GM18867 (cell line): ENCODE results near the gene ADGRG2.

ENCODE experiments used
- ATAC-seq: cut with Tn5 transposase; IDR thresholded peaks from one replicate; pipeline ENCODE4 v1.9.1; 2021; ENCODE audit warnings: mild to moderate bottlenecking, moderate library complexity; ENCODE audit not compliant: unreplicated experiment

Gene ADGRG2, protein sequence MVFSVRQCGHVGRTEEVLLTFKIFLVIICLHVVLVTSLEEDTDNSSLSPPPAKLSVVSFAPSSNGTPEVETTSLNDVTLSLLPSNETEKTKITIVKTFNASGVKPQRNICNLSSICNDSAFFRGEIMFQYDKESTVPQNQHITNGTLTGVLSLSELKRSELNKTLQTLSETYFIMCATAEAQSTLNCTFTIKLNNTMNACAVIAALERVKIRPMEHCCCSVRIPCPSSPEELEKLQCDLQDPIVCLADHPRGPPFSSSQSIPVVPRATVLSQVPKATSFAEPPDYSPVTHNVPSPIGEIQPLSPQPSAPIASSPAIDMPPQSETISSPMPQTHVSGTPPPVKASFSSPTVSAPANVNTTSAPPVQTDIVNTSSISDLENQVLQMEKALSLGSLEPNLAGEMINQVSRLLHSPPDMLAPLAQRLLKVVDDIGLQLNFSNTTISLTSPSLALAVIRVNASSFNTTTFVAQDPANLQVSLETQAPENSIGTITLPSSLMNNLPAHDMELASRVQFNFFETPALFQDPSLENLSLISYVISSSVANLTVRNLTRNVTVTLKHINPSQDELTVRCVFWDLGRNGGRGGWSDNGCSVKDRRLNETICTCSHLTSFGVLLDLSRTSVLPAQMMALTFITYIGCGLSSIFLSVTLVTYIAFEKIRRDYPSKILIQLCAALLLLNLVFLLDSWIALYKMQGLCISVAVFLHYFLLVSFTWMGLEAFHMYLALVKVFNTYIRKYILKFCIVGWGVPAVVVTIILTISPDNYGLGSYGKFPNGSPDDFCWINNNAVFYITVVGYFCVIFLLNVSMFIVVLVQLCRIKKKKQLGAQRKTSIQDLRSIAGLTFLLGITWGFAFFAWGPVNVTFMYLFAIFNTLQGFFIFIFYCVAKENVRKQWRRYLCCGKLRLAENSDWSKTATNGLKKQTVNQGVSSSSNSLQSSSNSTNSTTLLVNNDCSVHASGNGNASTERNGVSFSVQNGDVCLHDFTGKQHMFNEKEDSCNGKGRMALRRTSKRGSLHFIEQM

GRCh38 chrX:19121898-19122640 is at the start of gene ADGRG2:
Gene ADGRG2, minus strand, starts transcription at chrX:19122468. Its CDS starts 53,634 bp downstream, at chrX:19068834.
- ATAC-seq = no peak

GRCh38 chrX:19168609-19169008 is 46.3 kb upstream of the ADGRG2 start:
- ATAC-seq = no peak

DNA sequence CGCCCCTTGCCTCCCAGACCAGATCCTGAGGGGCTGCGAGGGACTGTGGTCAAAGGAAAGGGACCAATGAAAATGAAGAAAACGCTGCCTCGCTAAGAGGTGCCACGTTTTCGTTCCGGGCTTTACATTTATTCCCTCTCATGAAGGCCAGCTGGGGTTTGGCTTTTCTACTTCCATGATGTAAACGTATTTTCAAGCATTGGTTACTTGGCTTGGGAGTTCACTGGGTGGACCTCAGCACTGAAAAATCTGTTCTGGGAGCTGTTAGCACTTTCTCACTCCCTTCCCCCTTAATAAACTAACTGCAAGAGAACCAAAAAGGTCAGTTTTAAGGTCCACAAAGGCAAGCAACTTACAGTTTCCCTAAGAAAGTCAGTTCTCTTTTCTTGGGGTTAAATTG is 40.6 kb upstream of the ADGRG2 start:
- no peak for ATAC-seq

- ATAC-seq = no peak
These were observed 33.9 kb upstream of the ADGRG2 start for GRCh38 chrX:19156186-19156585.

- ATAC-seq = no peak
These were observed 30.5 kb upstream of the ADGRG2 start for GRCh38 chrX:19152762-19153161.

DNA sequence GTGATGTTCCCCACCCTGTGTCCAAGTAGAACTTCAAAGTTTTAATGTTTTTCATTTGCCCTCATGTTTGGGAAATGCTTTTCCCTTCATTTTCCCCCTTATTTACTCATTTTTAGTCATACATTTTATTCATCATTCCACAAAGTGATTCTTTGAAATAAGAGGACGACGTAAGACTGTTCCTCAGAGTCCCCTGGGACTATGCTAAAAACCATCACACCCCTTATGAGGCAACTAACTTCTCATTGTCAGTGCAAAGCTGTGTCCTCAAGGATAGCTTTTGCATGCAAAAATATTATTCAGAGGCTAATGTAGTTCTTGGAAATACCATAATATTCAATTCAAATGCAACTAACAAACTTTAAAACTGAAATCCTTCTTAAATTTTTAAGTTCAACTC is 14.8 kb upstream of the ADGRG2 start:
- ATAC-seq = no peak

- ATAC-seq = no peak
These were observed 11.5 kb upstream of the ADGRG2 start for GRCh38 chrX:19133784-19134183.

- no peak for ATAC-seq
These were observed 11.0 kb upstream of the ADGRG2 start for GRCh38 chrX:19133231-19133630.

- ATAC-seq = no peak
These were observed 8.4 kb upstream of the ADGRG2 start for GRCh38 chrX:19130628-19131027.

GRCh38 chrX:19129694-19130093 is 7.4 kb upstream of the ADGRG2 start:
- ATAC-seq = no peak

- no peak for ATAC-seq
These were observed 5.4 kb upstream of the ADGRG2 start for GRCh38 chrX:19127649-19128168.

DNA sequence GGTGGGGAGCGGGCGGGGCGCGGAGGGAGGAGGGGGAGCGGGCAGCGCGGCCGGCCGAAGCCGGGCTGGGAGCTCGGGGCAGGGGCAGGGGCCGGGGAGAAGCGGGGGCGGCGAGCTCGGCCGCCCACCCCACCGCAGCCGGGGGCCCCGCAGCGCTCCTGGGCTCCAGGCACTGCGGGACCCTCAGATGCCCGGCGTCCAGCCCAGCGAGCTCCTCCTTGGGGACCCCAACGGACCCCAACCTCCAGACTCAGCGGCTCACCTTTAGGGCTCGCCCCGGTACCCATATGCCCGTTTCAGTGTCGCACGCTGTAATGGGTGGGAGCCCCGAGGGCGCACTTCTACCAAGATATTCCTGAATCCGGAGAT is 357 bp upstream of the ADGRG2 start:
- ATAC-seq = no peak

DNA sequence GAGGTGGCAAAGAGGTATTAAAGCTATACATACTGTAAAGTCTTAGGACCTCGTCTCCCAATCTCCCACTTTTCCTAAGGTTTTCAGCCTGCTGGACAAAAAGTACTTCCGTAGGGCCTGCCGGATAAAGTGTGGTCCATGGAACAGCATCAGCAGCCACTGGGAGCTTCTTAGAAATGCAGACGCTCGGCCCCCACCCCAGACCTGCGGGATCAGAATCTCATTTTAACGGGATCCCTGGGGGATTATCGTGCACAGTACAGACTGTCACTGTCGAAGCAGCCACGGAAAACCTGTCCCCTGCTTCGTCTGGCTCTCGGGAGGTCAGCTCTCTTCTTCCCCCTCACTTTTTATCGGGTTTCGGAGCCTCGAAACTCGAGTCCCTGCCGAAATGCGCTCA is 802 bp downstream of the ADGRG2 start:
- ATAC-seq = no peak

DNA sequence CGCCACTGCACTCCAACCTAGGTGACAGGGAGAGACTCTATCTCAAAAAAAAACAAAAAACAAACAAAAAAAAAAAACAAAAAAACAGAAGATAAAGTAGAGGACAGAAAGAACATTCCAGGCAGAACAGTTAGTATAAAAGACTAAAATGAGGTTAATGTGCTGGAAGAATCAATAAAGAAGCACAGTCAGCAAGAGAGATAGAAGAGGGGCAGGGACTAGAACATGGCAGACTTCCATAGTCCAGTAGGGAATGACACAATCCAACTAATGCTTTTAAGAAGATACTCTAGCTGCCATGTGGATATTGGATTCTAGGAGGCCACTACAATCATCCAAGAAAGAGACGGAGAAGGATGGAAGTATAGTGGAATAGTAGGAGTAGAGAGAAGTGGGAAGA is 11.6 kb downstream of the ADGRG2 start:
- ATAC-seq = no peak

DNA sequence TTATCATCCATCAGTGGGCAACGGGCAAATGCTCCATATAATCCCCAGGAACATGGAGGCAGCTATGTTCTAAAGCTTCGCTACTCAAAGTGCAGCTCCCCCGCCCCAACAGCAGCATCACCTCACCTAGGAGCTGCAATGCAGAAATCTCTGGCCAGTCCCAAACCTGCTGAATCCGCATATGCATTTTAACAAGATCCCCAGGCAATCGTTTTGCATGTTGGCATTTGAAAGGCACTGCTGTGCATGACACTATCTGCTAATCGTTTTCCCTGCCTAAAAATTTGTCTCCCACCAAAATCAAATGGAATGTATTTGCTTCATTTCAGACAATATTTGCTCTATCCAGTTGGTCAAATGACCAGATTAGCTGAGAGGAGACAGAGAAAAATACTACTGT is 15.2 kb downstream of the ADGRG2 start:
- no peak for ATAC-seq

GRCh38 chrX:19100586-19100985 is 21.7 kb downstream of the ADGRG2 start:
- no peak for ATAC-seq

DNA sequence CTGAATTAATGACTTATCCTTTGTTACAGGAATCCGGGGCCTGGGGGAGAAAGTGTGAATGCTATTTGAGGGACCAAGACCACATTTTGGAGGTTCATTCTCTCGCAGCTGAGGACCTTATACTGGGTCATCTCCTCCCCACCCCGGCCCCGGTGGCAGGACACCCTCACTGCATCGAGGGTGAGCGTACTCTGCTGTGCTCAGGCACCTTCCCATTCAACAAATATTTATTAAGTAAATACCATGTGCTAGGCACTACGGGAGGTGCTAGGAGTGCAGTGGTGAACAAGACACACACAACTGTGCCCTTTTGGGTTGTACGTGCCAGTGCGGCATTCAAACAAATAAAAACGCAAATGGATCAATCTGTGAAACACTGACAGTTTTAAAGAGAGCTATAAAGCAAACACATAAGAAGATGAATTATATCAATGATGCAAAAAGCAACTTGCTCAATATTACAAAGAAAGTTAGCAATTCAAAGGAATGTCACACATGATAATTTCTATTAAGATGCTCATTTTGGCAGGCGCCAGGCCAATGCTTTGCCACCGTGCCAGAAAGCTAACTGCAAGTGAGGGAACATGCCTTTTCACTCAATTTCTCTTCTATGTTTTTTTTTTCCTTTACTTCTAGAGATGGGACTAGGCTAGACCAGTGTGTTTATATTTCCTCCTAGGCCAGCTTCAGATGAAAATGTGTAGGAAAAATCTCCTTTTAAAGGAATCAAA is 24.6 kb downstream of the ADGRG2 start:
- no peak for ATAC-seq

GRCh38 chrX:19096586-19096985 is 25.7 kb downstream of the ADGRG2 start:
- no peak for ATAC-seq

- no peak for ATAC-seq
These were observed 27.6 kb downstream of the ADGRG2 start for GRCh38 chrX:19094654-19095053.

- ATAC-seq = no peak
These were observed 30.7 kb downstream of the ADGRG2 start for GRCh38 chrX:19091596-19091995.
